GM13976 (cell line): Measurements from ENCODE around the gene CACNA2D4.

ENCODE experiments used
- DNase-seq: peaks from one replicate; pipeline ENCODE4 v3.0.0; 2012; ENCODE audit warnings: low spot score
- in situ Hi-C: fragments of 300-500 bp; cut with MboI; formaldehyde crosslinking; loops from one replicate; pipeline ENCODE4 v1.12.0; 2022; ENCODE audit warnings: low sequenced_read_pairs, mixed read lengths, inconsistent platforms; ENCODE audit not compliant: unreplicated experiment
- TF ChIP-seq, protein P1 (sequence below): IDR thresholded peaks from 2 replicates; pipeline ENCODE4 v1.5.1; 2012; ENCODE audit warnings: borderline replicate concordance, mild to moderate bottlenecking; ENCODE audit not compliant: insufficient read depth; ENCODE audit errors: extremely low read depth, missing control alignments, control extremely low read depth

The CACNA2D4 gene

DNA sequence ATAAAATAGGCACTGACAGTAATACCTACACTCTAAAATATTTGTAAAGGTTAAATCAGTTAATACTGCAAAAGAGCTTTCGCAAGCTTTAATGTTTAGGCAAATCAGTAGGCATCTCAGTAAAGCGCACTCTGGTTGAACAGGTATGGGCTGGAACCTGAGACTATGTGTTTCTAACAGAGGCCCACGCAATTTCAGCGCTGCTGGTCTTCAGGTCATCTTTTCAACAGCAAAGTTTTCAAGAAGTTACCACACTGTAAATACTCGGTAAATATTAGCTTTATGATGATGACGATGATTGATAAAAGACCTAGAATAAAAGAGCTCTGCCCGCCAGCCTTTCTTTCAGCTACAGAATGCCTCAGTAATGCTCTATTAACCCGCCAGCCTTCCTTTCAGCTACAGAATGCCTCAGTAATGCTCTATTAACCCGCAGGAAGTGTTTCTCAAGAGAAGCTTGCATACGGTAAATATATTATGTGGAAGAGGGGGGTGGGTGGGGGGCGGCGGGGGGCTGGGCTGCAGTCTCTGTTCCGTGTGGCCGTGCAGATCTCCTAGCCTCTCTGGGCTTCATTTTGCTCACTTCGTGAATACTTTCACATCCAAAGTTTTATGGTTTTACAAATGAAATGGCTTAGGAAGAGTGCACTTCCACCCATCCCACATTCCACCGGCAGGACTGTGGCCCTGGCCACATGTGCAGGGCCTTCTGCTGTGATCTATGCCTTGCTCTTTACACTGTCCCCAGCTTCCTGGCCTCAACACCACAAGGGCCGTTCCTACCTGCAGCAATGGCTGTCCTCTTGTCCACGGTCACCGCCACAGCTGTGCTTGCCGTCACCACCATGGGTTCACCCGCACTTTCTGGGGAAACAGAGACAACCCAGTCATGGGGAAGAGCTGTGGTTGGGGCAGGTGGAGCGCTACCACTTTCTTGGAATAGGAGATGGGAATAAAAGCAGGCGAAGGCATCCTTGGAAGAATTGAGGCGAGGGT lies 78.2 kb downstream of the CACNA2D4 start:
- peak; percentile 24 for DNase-seq
- in situ Hi-C loops, result no loop called here
- TF ChIP-seq, protein P1, sequence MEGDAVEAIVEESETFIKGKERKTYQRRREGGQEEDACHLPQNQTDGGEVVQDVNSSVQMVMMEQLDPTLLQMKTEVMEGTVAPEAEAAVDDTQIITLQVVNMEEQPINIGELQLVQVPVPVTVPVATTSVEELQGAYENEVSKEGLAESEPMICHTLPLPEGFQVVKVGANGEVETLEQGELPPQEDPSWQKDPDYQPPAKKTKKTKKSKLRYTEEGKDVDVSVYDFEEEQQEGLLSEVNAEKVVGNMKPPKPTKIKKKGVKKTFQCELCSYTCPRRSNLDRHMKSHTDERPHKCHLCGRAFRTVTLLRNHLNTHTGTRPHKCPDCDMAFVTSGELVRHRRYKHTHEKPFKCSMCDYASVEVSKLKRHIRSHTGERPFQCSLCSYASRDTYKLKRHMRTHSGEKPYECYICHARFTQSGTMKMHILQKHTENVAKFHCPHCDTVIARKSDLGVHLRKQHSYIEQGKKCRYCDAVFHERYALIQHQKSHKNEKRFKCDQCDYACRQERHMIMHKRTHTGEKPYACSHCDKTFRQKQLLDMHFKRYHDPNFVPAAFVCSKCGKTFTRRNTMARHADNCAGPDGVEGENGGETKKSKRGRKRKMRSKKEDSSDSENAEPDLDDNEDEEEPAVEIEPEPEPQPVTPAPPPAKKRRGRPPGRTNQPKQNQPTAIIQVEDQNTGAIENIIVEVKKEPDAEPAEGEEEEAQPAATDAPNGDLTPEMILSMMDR, result no peak

DNA sequence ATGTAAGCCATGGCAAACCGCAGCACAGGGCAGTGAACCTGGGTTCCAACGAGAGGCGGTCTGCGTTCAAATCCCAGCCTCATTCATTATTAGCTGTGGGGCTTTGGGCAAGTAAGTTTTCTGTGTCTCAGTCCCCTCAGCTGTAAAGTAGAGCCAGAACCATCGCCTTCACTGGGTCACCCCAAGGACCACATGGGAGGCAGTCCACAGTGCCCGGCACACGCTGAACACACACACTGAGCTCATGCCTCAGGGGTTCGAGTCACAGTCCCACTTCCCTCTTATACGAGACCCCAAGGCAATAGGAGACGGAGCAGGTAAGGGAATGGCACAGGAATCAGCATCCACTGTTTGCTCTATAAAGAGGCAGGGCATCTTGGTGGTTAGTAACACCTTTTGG lies 79.0 kb downstream of the CACNA2D4 start:
- in situ Hi-C loops, result no loop called here
- TF ChIP-seq, protein P1, result no peak
- DNase-seq, result peak; percentile 18

DNA sequence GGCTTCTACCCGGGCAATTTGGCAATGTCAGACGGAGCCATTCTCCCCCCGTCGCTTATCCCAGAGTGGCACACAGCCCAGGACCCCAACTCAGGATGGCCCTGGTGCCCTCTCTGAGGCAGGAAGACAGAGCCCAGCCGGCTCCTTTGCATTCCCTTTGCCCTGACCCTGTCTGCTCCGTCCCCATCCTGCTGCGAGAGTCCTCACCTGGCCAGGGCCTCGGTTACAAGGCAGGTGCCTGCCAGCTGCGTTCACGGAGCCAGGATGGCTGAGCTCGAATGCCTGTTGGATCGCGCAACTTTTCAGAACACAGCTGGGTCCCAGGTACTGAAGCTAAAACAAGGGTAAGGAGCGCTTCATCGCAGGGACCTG lies 79.5 kb downstream of the CACNA2D4 start:
- no peak for DNase-seq
- in situ Hi-C loops, result no loop called here
- TF ChIP-seq, protein P1, result no peak

DNA sequence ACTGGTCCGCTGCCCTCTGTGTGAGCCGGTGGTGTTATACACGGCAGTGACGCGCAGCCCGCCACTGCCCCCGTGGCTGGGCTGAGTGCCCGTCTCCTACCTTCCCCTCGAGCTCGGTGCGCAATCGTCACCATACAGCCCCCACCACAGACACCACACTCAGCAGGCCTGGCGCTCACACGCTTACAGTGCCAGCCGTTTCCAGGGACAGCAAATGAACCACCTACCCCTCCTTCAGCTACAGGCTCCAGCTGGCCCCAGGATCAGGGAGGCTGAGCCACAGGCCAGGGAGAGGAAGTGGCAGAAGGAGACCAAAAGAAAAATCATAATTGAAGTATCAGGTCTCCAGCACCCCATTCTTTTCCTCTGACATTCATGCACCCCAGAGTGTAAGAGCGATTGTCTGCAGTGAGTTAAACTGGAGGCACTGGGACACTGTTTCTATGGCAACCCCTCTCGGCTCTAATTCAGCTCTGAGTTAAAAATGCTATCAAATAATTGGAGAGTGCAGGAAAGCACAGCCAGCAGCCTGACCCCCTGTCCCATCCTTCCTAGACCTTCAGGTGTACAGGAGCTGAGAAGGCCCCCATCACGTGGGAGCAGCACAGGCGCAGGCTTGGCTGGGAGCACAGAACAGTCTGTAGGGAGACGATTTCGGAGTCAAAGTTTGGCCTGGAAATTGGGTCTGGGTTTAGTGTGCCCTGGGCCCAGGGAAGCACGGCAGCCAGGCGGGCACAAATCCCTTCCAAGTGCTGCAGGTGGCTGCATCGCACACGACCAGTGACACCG lies 80.1 kb downstream of the CACNA2D4 start:
- in situ Hi-C loops, result no loop called here
- DNase-seq, result peak; percentile 23
- TF ChIP-seq, protein P1, result no peak

DNA sequence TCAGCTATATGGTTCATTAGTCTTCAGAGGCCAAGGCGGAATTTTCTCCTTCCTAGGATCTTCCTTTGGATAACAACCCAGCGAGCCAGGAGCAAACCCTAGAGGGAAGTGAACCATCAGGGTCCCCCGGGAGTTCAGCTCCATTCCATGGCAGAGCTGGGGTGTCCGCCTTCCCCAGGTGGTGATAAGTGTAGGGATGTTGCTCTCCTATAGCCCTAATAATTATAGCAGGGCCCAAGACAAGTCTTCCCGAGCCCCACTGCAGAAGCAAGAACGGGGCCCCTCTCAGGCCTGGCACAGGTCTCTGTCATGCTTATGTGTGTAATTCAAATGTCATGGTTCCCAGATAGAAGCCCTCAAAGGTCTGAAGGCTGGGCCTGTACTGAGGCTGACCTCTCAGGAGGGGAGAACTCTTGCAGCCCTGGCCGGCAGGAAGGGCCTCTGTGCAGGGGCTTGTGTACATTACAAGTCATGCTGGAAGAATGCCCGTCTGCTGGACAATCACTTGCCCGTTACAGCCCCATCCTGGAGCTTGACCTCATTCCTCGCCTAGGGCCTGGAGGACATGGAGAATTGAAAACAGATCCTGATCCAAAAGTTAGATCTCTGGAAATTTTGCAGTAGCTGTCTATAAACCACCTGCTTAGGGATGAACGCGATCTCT lies 80.8 kb downstream of the CACNA2D4 start:
- in situ Hi-C loops, result no loop called here
- TF ChIP-seq, protein P1, result no peak
- DNase-seq, result peak; percentile 28

DNA sequence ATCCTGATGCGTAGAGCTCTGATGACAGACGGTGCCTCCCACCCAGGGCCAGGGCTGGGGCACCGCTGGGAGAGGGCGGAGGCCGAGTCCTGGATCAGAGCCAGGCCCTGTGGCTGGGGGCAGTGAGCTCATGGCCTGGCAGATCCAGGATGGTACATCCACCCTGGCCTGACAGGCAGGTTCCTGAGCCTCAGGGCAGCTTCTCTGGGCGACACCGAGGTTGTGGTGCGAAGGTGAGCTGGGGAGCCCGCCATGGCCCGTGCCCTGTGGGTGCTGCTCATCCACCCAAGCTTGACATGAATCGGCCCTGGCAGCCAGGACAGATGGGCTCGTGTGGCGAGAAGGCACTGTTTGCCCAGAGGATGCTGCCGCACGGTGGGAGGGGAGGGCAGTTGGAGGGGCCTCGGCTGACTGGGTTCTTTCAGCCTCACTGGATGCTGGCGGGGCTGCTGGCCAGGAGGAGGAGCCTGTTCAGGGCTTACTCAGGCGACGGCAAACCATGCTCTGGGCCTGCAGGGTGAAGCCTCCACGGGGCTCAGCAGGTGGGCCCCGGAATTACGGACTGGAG lies 81.5 kb downstream of the CACNA2D4 start:
- peak; percentile 16 for DNase-seq
- in situ Hi-C loops, result no loop called here
- TF ChIP-seq, protein P1, result no peak
